SK-N-MC (cell line): ENCODE results near the gene HPS4.

ENCODE experiments used
- EZH2 ChIP-seq: fragments of 200-600 bp; sonication (generic); IDR thresholded peaks from one replicate; pipeline ENCODE4 v1.6.1; 2017; ENCODE audit warnings: antibody characterized with exemption
- FOXP2 ChIP-seq: optimal IDR thresholded peaks from 2 replicates; pipeline ENCODE3; 2011; ENCODE audit warnings: mild to moderate bottlenecking, moderate library complexity; ENCODE audit not compliant: insufficient read depth; ENCODE audit errors: extremely low read length, control extremely low read depth
- POLR2AphosphoS5 ChIP-seq: IDR thresholded peaks from 2 replicates; pipeline ENCODE4 v1.6.1; 2012; ENCODE audit warnings: mild to moderate bottlenecking, low read depth, low read length, borderline replicate concordance

GRCh38 chr22:26479043-26479791 is 4.4 kb downstream of the HPS4 start:
- TF ChIP-seq EZH2, result no peak
- TF ChIP-seq POLR2AphosphoS5, result no peak
- TF ChIP-seq FOXP2, result no peak
